ENCODE results near the gene RIBC1.
"Not testable (repeated sequence)": the region's sequence is repeated elsewhere in the genome, so short reads cannot be mapped to it uniquely, and the experiment has no call there.

RIBC1 gene

GRCh38 chrX:53422861-53423306, at the start of gene RIBC1:
RIBC1 (plus strand) TSS chrX:53422873; CDS start chrX:53426277, 3,404 bp downstream.
- DNase-seq: peak in 4 of 58 donors; percentile 13 to 55 (median 30)

GRCh38 chrX:53373307-53373706, 49.4 kb upstream of the RIBC1 start:
- no peak for DNase-seq

GRCh38 chrX:53374222-53374820, 48.4 kb upstream of the RIBC1 start:
- peak in 12 of 58 donors; percentile 0 to 30 (median 10) for DNase-seq

- no peak for DNase-seq
Measured at GRCh38 chrX:53374923-53375322, 47.8 kb upstream of the RIBC1 start.

GRCh38 chrX:53376888-53377287, 45.8 kb upstream of the RIBC1 start:
- DNase-seq: no peak

GRCh38 chrX:53377464-53377863, 45.2 kb upstream of the RIBC1 start:
- no peak for DNase-seq

- no peak for DNase-seq
Measured at GRCh38 chrX:53379008-53379710, 43.5 kb upstream of the RIBC1 start.

GRCh38 chrX:53379747-53380146, 42.9 kb upstream of the RIBC1 start:
- no peak for DNase-seq

- peak in 1 of 58 donors; percentile 0 for DNase-seq
Measured at GRCh38 chrX:53383376-53384076, 39.1 kb upstream of the RIBC1 start.

- no peak for DNase-seq
Measured at GRCh38 chrX:53395605-53396298, 26.9 kb upstream of the RIBC1 start.

- no peak for DNase-seq
Measured at GRCh38 chrX:53398216-53398615, 24.5 kb upstream of the RIBC1 start.

- DNase-seq: no peak
Measured at GRCh38 chrX:53403535-53403934, 19.1 kb upstream of the RIBC1 start.

- DNase-seq: no peak
Measured at GRCh38 chrX:53412446-53412845, 10.2 kb upstream of the RIBC1 start.

GRCh38 chrX:53420351-53420750, 2.3 kb upstream of the RIBC1 start:
- not testable (repeated sequence) for DNase-seq

- no peak for DNase-seq
Measured at GRCh38 chrX:53421125-53421524, 1.5 kb upstream of the RIBC1 start.

- no peak for DNase-seq
Measured at GRCh38 chrX:53421772-53422085, 944 bp upstream of the RIBC1 start.

- DNase-seq: peak; percentile 42 to 97 (median 90)
Measured at GRCh38 chrX:53422086-53422860, 400 bp upstream of the RIBC1 start, which contains the start of gene SMC1A. SMC1A (minus strand) TSS chrX:53422654; CDS start chrX:53422600, 54 bp downstream.

GRCh38 chrX:53429755-53430154, 7.1 kb downstream of the RIBC1 start:
- DNase-seq: no peak

GRCh38 chrX:53430231-53430630, 7.6 kb downstream of the RIBC1 start:
- DNase-seq: no peak

- DNase-seq: peak in 57 of 58 donors; percentile 15 to 89 (median 74)
Measured at GRCh38 chrX:53433651-53434639, 11.3 kb downstream of the RIBC1 start, which contains the start of gene HSD17B10. HSD17B10 (minus strand) TSS chrX:53434370; CDS start chrX:53434345, 25 bp downstream.

All from anterior cingulate cortex (tissue), 58 donors.